GM19463 (cell line): ENCODE results near the gene PALM.
"Not testable (repeated sequence)": the region's sequence is repeated elsewhere in the genome, so short reads cannot be mapped to it uniquely, and the experiment has no call there.

Source experiments
- ATAC-seq: cut with Tn5 transposase; IDR thresholded peaks from one replicate; pipeline ENCODE4 v1.9.1; 2021; ENCODE audit warnings: mild to moderate bottlenecking, moderate library complexity; ENCODE audit not compliant: unreplicated experiment

The PALM gene

DNA sequence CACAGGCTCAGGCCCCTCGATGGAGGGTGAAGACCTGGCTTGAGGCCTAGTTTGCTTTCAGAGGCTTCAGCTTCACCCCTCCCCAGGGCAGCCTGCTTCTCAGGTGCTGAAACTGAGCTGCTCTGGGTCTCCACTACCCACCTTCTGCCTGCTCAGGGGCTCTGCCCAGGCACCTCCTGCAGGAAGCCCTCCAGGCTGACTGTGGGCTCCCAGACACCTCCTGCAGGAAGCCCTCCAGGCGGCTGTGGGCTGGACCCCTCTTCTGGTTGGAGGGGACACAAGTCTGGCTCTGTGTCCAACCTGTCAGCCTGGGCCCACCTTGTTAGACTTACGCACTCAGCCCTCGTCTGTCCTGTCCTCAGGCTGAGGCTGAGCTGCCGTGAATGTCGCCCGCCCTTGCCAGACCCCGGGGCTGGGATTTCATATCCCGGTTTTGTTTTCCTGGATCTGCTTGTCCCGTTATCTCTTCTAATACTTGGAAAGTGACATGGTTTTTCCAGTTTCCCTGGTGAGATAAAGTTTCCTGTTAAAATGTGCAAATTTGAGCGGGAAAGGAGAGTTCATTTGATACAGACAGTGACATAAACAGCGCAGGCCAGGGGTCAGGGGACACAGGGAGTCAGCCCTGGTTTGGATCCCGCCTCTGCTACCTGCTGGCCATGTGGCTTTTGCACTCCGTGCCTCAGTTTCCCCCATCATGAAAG lies 21.4 kb downstream of the PALM start:
- ATAC-seq = no peak

- ATAC-seq = no peak
Measured at GRCh38 chr19:731000-731399, 22.3 kb downstream of the PALM start.

GRCh38 chr19:732148-733069 lies 23.7 kb downstream of the PALM start:
- no peak for ATAC-seq

- no peak for ATAC-seq
Measured at GRCh38 chr19:734716-735115, 26.0 kb downstream of the PALM start.

- ATAC-seq = no peak
Measured at GRCh38 chr19:736125-736524, 27.4 kb downstream of the PALM start.

- no peak for ATAC-seq
Measured at GRCh38 chr19:737591-738093, 28.9 kb downstream of the PALM start.

GRCh38 chr19:738509-739128 lies 29.9 kb downstream of the PALM start:
- ATAC-seq = no peak

GRCh38 chr19:739998-740715 lies 31.4 kb downstream of the PALM start:
- ATAC-seq = no peak

DNA sequence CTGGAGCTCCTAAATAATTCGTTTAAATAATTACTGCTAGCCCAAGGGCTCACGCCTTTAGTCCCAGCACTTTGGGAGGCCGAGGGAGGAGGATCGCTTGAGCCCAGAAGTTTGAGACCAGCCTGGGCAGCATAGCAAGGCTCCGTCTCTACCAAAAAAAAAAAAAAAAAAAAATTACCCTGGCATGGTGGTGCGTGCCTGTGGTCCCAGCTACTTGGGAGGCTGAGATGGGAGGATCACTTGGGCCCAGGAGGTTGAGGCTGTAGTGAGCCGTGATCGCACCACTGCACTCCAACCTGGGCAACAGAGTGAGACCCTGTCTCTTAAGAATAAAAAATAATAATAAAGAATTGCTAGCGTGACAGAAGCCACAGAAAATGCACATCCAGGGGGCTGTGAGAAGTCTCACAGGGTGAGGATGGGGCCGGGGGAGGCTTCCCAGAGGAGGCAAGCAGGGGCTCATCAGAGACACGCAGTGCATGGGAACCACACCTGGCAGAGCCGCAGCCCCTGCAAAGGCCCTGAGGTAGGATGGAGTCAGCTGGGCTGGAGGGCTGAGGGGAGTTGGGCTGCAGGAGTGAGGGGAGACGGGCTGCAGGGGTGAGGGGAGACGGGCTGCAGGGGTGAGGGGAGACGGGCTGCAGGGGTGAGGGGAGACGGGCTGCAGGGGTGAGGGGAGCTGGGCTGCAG lies 32.2 kb downstream of the PALM start:
- ATAC-seq = not testable (repeated sequence)

DNA sequence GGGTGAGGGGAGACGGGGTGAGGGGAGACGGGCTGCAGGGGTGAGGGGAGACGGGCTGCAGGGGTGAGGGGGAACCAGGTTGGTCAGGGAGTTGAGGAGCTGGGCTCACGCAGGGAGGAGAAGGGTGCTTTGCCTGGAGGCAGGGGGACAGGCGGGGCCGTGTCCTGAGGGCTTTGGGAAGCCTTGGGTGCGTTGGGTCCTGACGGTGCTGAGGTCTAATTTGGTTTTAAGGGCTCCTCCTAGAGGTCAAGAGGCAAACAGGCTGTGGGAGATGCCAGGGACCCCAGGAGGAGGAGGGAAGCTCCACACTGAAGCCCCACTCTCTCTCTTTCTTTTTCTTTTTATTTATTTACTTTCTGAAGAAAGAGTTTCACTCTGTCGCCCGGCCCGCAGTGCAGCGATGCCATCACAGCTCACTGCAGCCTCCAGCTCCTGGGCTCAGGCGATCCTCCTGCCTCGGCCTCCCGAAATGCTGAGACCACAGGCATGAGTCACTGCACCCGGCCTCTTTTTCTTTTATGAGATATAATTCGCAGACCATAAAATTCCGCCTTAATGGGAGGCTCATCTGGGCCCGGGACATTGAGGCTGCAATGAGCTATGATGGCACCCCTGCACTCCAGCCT lies 32.9 kb downstream of the PALM start:
- no peak for ATAC-seq

GRCh38 chr19:742540-743075 lies 33.9 kb downstream of the PALM start:
- no peak for ATAC-seq

DNA sequence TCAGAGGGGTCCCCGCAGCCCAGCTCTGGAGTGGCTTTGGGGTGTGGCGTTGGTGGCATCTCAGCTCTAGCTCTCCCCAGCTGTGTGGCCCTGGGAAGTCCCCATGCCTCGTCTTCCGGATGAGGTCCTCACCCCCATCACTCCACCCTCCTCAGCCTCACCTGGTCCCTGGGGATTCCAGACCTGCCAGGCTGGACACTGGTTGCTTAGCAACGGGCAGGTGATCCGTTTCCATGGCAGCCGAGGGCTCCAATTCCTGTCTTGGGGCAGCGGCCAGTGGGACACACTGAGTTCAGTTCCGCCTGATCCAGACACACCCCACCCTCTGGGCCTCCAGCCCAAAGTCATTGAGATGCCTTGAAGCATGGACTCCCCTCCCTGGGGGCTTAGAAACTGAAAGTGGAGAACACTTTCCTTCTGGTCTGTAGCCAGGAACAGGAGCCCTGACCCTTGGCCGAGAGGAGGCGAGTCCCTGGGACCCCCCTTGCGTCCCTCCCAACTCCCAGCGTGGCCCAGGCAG lies 34.5 kb downstream of the PALM start:
- ATAC-seq = no peak

GRCh38 chr19:745138-745537 lies 36.4 kb downstream of the PALM start:
- ATAC-seq = not testable (repeated sequence)

GRCh38 chr19:746208-746819 lies 37.6 kb downstream of the PALM start:
- no peak for ATAC-seq

GRCh38 chr19:746956-747355 lies 38.2 kb downstream of the PALM start:
- ATAC-seq = no peak

GRCh38 chr19:747432-748273 lies 38.9 kb downstream of the PALM start:
- ATAC-seq = no peak

GRCh38 chr19:748274-748598 lies 39.5 kb downstream of the PALM start:
- ATAC-seq = no peak

GRCh38 chr19:749811-750210 lies 41.1 kb downstream of the PALM start:
- no peak for ATAC-seq
